Ascending aorta (tissue), 2 donors: ENCODE results near the gene UST. TPM values are rescaled to one million over a fixed set of nuclear protein-coding genes. Genes with fewer than 3 reads are reported as not detected.

Experiments used
- DNase-seq, 2 donors: peaks; one replicate each; pipeline ENCODE4 v3.0.0-alpha.2; 2019; ENCODE audit warnings: low spot score in 2 of 2
- H3K27ac ChIP-seq, 2 donors: fragments of 200-600 bp; sonication (generic); one replicate each; pipeline ENCODE4 v1.5.1; 2016 to 2017; ENCODE audit warnings: mild to moderate bottlenecking in 1 of 2
- H3K27me3 ChIP-seq: fragments of 200-600 bp; sonication (generic); one replicate; pipeline ENCODE4 v1.5.1; 2017
- H3K36me3 ChIP-seq, 2 donors: fragments of 200-600 bp; sonication (generic); one replicate each; pipeline ENCODE4 v1.5.1; 2016
- H3K4me1 ChIP-seq, 2 donors: fragments of 200-600 bp; sonication (generic); one replicate each; pipeline ENCODE4 v1.5.1; 2016 to 2017; ENCODE audit warnings: mild to moderate bottlenecking in 1 of 2
- H3K4me3 ChIP-seq, 2 donors: fragments of 200-600 bp; sonication (generic); one replicate each; pipeline ENCODE4 v1.5.1; 2016 to 2017; ENCODE audit warnings: mild to moderate bottlenecking in 1 of 2
- H3K9me3 ChIP-seq, 2 donors: fragments of 200-600 bp; sonication (generic); one replicate each; pipeline ENCODE4 v1.5.1; 2016
- CTCF ChIP-seq, 3 experiments: fragments of 200-600 bp in 2 of 3; fragments of 450-650 bp in 1 of 3; sonication (generic) in 2 of 3; IDR thresholded peaks; one replicate each; pipeline ENCODE4 v1.5.1; 2016 to 2019; ENCODE audit warnings: antibody characterized with exemption in 3 of 3, mild to moderate bottlenecking in 1 of 3, moderate library complexity in 1 of 3
- intact Hi-C: fragments of 100-400 bp; cut with DNase I; formaldehyde crosslinking; loops from one replicate; pipeline ENCODE4 v1.15.1; 2023
- total RNA-seq: library from RNA; depleted of rRNA; stranded (reverse); fragments of >200 nt; gene quantifications from one replicate; pipeline ENCODE4 v1.1.0, GENCODE V29; 2016

Gene UST
- total RNA-seq, 1 donor from 2014 or later: 27.0 TPM

GRCh38 chr6:148720897-148721296 lies 25.9 kb upstream of the UST start:
- no peak overlapping the region for H3K4me3 ChIP-seq
- H3K9me3 ChIP-seq: peaks cover 0 to 3% of the 10 kb centered on the region in 2 donors
- intact Hi-C loops: no loop called here
- DNase-seq: no peak
- H3K4me1 ChIP-seq: no peaks in the 10 kb centered on the region
- TF ChIP-seq CTCF (IDR thresholded peaks at IDR 0.05): no peak
- H3K27ac ChIP-seq: peak overlapping the region in 1 of 2 donors; percentile 50
- H3K36me3 ChIP-seq: no peaks in the 10 kb centered on the region
- H3K27me3 ChIP-seq: no peaks in the 10 kb centered on the region

GRCh38 chr6:148723484-148723883 lies 23.3 kb upstream of the UST start:
- Histone ChIP-seq H3K27ac (no peak overlapping the region), H3K4me3 (no peak overlapping the region), H3K36me3 (no peaks in the 10 kb centered on the region), H3K9me3 (peaks cover 0 to 21% of the 10 kb centered on the region in 2 donors), H3K27me3 (no peaks in the 10 kb centered on the region), H3K4me1 (no peaks in the 10 kb centered on the region)
- intact Hi-C loops: no loop called here
- TF ChIP-seq CTCF (IDR thresholded peaks at IDR 0.05): no peak
- no peak for DNase-seq

- H3K27me3 ChIP-seq: no peaks in the 10 kb centered on the region
- no peaks in the 10 kb centered on the region for H3K4me1 ChIP-seq
- intact Hi-C loops: no loop called here
- no peak for DNase-seq
- H3K9me3 ChIP-seq: peaks cover 0 to 21% of the 10 kb centered on the region in 2 donors
- no peak for TF ChIP-seq CTCF (IDR thresholded peaks at IDR 0.05)
- no peak overlapping the region for H3K27ac ChIP-seq
- H3K36me3 ChIP-seq: no peaks in the 10 kb centered on the region
- no peak overlapping the region for H3K4me3 ChIP-seq
Measured at GRCh38 chr6:148724428-148724827, 22.4 kb upstream of the UST start.

- no peak for TF ChIP-seq CTCF (IDR thresholded peaks at IDR 0.05)
- intact Hi-C loops: no loop called here
- Histone ChIP-seq H3K36me3 (no peaks in the 10 kb centered on the region), H3K27ac (no peak overlapping the region), H3K4me3 (no peak overlapping the region), H3K27me3 (no peaks in the 10 kb centered on the region), H3K9me3 (peaks cover 0 to 21% of the 10 kb centered on the region in 2 donors), H3K4me1 (no peaks in the 10 kb centered on the region)
- no peak for DNase-seq
Measured at GRCh38 chr6:148727104-148727503, 19.7 kb upstream of the UST start.

GRCh38 chr6:148735989-148736388 lies 10.8 kb upstream of the UST start:
- Histone ChIP-seq H3K4me1 (peaks cover 0 to 3% of the 10 kb centered on the region in 2 donors), H3K4me3 (no peak overlapping the region), H3K9me3 (no peaks in the 10 kb centered on the region), H3K27me3 (no peaks in the 10 kb centered on the region), H3K36me3 (no peaks in the 10 kb centered on the region), H3K27ac (no peak overlapping the region)
- intact Hi-C loops: no loop called here
- DNase-seq: no peak
- no peak for TF ChIP-seq CTCF (IDR thresholded peaks at IDR 0.05)

GRCh38 chr6:148736774-148737412 lies 9.9 kb upstream of the UST start:
- Histone ChIP-seq H3K27me3 (no peaks in the 10 kb centered on the region), H3K4me1 (peaks cover 0 to 3% of the 10 kb centered on the region in 2 donors), H3K4me3 (no peak overlapping the region), H3K27ac (no peak overlapping the region), H3K9me3 (no peaks in the 10 kb centered on the region), H3K36me3 (no peaks in the 10 kb centered on the region)
- intact Hi-C loops: no loop called here
- DNase-seq: no peak
- TF ChIP-seq CTCF (IDR thresholded peaks at IDR 0.05): no peak
